Loucy (cell line): ENCODE data around the gene TUT1.
"Not testable (repeated sequence)": the region's sequence is repeated elsewhere in the genome, so short reads cannot be mapped to it uniquely, and the experiment has no call there.

ENCODE experiments used
- CTCF ChIP-seq: fragments of 200-600 bp; sonication (generic); conservative IDR thresholded peaks from 2 replicates; pipeline ENCODE4 v1.5.1; 2014; ENCODE audit warnings: mild to moderate bottlenecking, antibody characterized with exemption, low read length
- EZH2phosphoT487 ChIP-seq: fragments of 200-600 bp; IDR thresholded peaks from 2 replicates; pipeline ENCODE4 v1.6.1; 2018; ENCODE audit warnings: antibody characterized with exemption, mild to moderate bottlenecking, moderate library complexity, borderline replicate concordance

- TF ChIP-seq CTCF, EZH2phosphoT487: not testable (repeated sequence)
Measured at GRCh38 chr11:62561677-62562230, 29.6 kb downstream of the TUT1 start.
